Neuronal stem cell (in vitro differentiated cells): ENCODE measurements around the gene TTLL7.
A peak's percentile ranks its signal among the peaks of the same experiment; 100 is the strongest.

Experiments used
- DNase-seq: peaks from one replicate; pipeline ENCODE4 v3.0.0-alpha.2; 2013; ENCODE audit warnings: low spot score
- H2AFZ ChIP-seq: one replicate; pipeline ENCODE4 v1.6.1; 2013; ENCODE audit warnings: mild to moderate bottlenecking, low read length, inconsistent platforms
- H2AK5ac ChIP-seq: 2 replicates; pipeline ENCODE4 v1.6.1; 2013; ENCODE audit warnings: low read depth, mild to moderate bottlenecking, inconsistent platforms, low read length, moderate library complexity, mixed read lengths
- H2BK120ac ChIP-seq: 2 replicates; pipeline ENCODE4 v1.6.1; 2013; ENCODE audit warnings: low read depth, mild to moderate bottlenecking, inconsistent platforms, low read length, moderate library complexity, mixed read lengths
- H2BK12ac ChIP-seq: one replicate; pipeline ENCODE4 v1.6.1; 2013; ENCODE audit warnings: low read length, inconsistent platforms
- H2BK15ac ChIP-seq: 2 replicates; pipeline ENCODE4 v1.6.1; 2013; ENCODE audit warnings: mild to moderate bottlenecking, low read length, inconsistent platforms, mixed read lengths
- H2BK5ac ChIP-seq: one replicate; pipeline ENCODE4 v1.6.1; 2013; ENCODE audit warnings: inconsistent platforms, mild to moderate bottlenecking, low read length, moderate library complexity
- H3K14ac ChIP-seq: one replicate; pipeline ENCODE4 v1.6.1; 2013; ENCODE audit warnings: low read length, inconsistent platforms
- H3K18ac ChIP-seq: 2 replicates; pipeline ENCODE4 v1.6.1; 2013; ENCODE audit warnings: low read length, inconsistent platforms
- H3K23ac ChIP-seq: 2 replicates; pipeline ENCODE4 v1.6.1; 2013; ENCODE audit warnings: low read depth, mild to moderate bottlenecking, mixed read lengths, low read length, inconsistent platforms; ENCODE audit not compliant: poor library complexity
- H3K27ac ChIP-seq: replicated peaks from 3 replicates; pipeline ENCODE4 v1.5.1; 2013; ENCODE audit warnings: low read length, inconsistent platforms
- H3K27me3 ChIP-seq, 3 experiments: 2 replicates each; pipeline ENCODE4 v1.6.1; 2013; ENCODE audit warnings: low read length in 3 of 3, mild to moderate bottlenecking in 2 of 3, inconsistent platforms in 1 of 3, low read depth in 1 of 3, mixed read lengths in 1 of 3, moderate library complexity in 1 of 3; ENCODE audit not compliant: control insufficient read depth in 3 of 3, insufficient read depth in 3 of 3
- H3K36me3 ChIP-seq, 2 donors: replicated peaks in 1 of 2; 2 replicates each; pipeline ENCODE4 v1.6.1; 2013; ENCODE audit warnings: low read length in 2 of 2; ENCODE audit not compliant: control insufficient read depth in 2 of 2, insufficient read depth in 2 of 2
- H3K4ac ChIP-seq: 2 replicates; pipeline ENCODE4 v1.6.1; 2013; ENCODE audit warnings: inconsistent platforms, mild to moderate bottlenecking, low read length, moderate library complexity
- H3K4me1 ChIP-seq, 2 donors: 1 replicate in 1 of 2; 2 replicates in 1 of 2; pipeline ENCODE4 v1.6.1; 2013; ENCODE audit warnings: low read length in 2 of 2, low read depth in 1 of 2; ENCODE audit not compliant: control insufficient read depth in 2 of 2, insufficient read depth in 1 of 2
- H3K4me2 ChIP-seq: one replicate; pipeline ENCODE4 v1.6.1; 2013; ENCODE audit warnings: mild to moderate bottlenecking, low read length, inconsistent platforms; ENCODE audit not compliant: insufficient read depth, poor library complexity, severe bottlenecking
- H3K4me3 ChIP-seq, 2 donors: 2 replicates each; pipeline ENCODE4 v1.5.1; 2013; ENCODE audit warnings: low read length in 2 of 2, mild to moderate bottlenecking in 2 of 2, inconsistent platforms in 1 of 2, moderate library complexity in 1 of 2
- H3K79me1 ChIP-seq: one replicate; pipeline ENCODE4 v1.6.1; 2013; ENCODE audit warnings: low read depth, mild to moderate bottlenecking, inconsistent platforms, low read length, moderate library complexity
- H3K9ac ChIP-seq: one replicate; pipeline ENCODE4 v1.6.1; 2013; ENCODE audit warnings: mild to moderate bottlenecking, low read depth, low read length, inconsistent platforms; ENCODE audit not compliant: poor library complexity
- H3K9me3 ChIP-seq, 2 donors: replicated peaks in 1 of 2; 2 replicates each; pipeline versions ENCODE3 to v1.6.1; 2013; ENCODE audit warnings: low read length in 2 of 2, mild to moderate bottlenecking in 2 of 2, inconsistent platforms in 1 of 2, low read depth in 1 of 2, mixed read lengths in 1 of 2, moderate library complexity in 1 of 2; ENCODE audit not compliant: control insufficient read depth in 2 of 2, insufficient read depth in 1 of 2
- H4K8ac ChIP-seq: one replicate; pipeline ENCODE4 v1.6.1; 2013; ENCODE audit warnings: low read depth, mild to moderate bottlenecking, inconsistent platforms, low read length, moderate library complexity
- H4K91ac ChIP-seq: one replicate; pipeline ENCODE4 v1.6.1; 2013; ENCODE audit warnings: low read length, low read depth, mild to moderate bottlenecking, inconsistent platforms; ENCODE audit not compliant: poor library complexity
- WGBS, 2 donors: extraction: QIAGEN DNeasy Blood & Tissue Kit; methylation state at CpG; one replicate each; pipeline ENCODE4 v1.1.7; 2013; ENCODE audit warnings: missing lambda C conversion rate in 2 of 2, mixed read lengths in 1 of 2; ENCODE audit not compliant: insufficient read length in 2 of 2, insufficient replicate concordance in 1 of 2; ENCODE audit errors: extremely low coverage in 2 of 2; 5-methylcytosine and 5-hydroxymethylcytosine counted together

TTLL7 gene

DNA sequence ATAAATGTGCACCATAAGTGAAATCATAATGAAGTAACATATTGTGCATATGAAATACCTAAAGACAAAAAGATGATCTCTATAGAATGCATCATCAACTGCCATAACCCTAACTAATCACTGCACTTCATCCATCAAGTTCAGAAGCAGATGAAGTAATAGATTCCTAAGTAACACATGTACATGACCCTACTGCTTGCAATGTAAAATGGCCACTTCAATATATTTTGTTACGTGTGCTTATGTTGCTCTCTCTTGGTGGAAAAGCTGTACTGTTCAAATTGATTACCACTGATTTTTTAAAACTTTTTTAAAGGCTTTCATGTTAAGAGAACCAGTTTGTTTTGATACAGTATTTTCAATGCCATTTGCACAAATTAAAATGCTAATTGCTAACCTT is 141.8 kb downstream of the TTLL7 start:
- H2BK5ac ChIP-seq: no peak overlapping the region
- no peak overlapping the region for H3K27ac ChIP-seq
- H3K4ac ChIP-seq: no peak overlapping the region
- no peak overlapping the region for H3K14ac ChIP-seq
- no peak overlapping the region for H3K4me3 ChIP-seq
- no peak overlapping the region for H2AK5ac ChIP-seq
- no peaks in the 10 kb centered on the region for H3K36me3 ChIP-seq
- DNase-seq: no peak
- WGBS, 2 donors: no CpG with 5 or more reads among the region's 1 CpG
- peak overlapping the region; percentile 74 for H2AFZ ChIP-seq
- no peak overlapping the region for H2BK120ac ChIP-seq
- peaks cover 0 to 2% (median 0%) of the 10 kb centered on the region in 3 experiments for H3K27me3 ChIP-seq
- no peak overlapping the region for H2BK15ac ChIP-seq
- H3K79me1 ChIP-seq: no peaks in the 10 kb centered on the region
- H4K8ac ChIP-seq: no peak overlapping the region
- H4K91ac ChIP-seq: no peak overlapping the region
- H3K4me1 ChIP-seq: peaks cover 0 to 2% of the 10 kb centered on the region in 2 donors
- no peak overlapping the region for H3K23ac ChIP-seq
- H3K9ac ChIP-seq: no peak overlapping the region
- H3K9me3 ChIP-seq: peaks cover 2 to 3% of the 10 kb centered on the region in 2 donors
- H2BK12ac ChIP-seq: no peak overlapping the region
- no peak overlapping the region for H3K18ac ChIP-seq
- no peak overlapping the region for H3K4me2 ChIP-seq

DNA sequence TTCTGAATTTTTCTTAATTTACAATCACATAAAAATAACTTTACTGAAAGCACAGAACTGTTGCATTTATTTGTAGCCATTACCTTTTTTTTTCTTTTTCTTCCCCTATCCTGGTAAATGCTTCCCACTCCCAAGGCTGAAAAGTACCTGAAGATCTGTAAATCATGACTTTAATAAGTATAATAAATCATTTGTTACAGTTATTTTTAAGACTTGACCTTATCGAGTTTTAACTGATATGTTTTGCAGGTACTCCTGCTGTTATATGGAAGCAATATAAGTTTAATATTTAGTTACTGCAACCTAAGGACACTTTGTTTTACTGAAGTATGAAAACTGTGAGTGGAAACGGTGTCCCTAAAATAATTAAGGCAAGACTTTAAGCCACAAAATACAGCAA is 142.6 kb downstream of the TTLL7 start:
- no peaks in the 10 kb centered on the region for H3K36me3 ChIP-seq
- no peak overlapping the region for H2BK120ac ChIP-seq
- H3K9me3 ChIP-seq: peaks cover 2 to 3% of the 10 kb centered on the region in 2 donors
- no peak overlapping the region for H3K23ac ChIP-seq
- no peak overlapping the region for H3K9ac ChIP-seq
- no peak for DNase-seq
- H2BK15ac ChIP-seq: no peak overlapping the region
- H4K91ac ChIP-seq: no peak overlapping the region
- H4K8ac ChIP-seq: no peak overlapping the region
- H2BK5ac ChIP-seq: no peak overlapping the region
- H3K4me1 ChIP-seq: peaks cover 0 to 2% of the 10 kb centered on the region in 2 donors
- peak overlapping the region; percentile 74 for H2AFZ ChIP-seq
- no peak overlapping the region for H3K4ac ChIP-seq
- WGBS, 2 donors: no CpG with 5 or more reads among the region's 2 CpGs
- no peak overlapping the region for H2AK5ac ChIP-seq
- H2BK12ac ChIP-seq: no peak overlapping the region
- no peak overlapping the region for H3K18ac ChIP-seq
- no peaks in the 10 kb centered on the region for H3K79me1 ChIP-seq
- H3K27ac ChIP-seq: no peak overlapping the region
- peaks cover 0 to 2% (median 0%) of the 10 kb centered on the region in 3 experiments for H3K27me3 ChIP-seq
- H3K4me2 ChIP-seq: no peak overlapping the region
- no peak overlapping the region for H3K14ac ChIP-seq
- no peak overlapping the region for H3K4me3 ChIP-seq

DNA sequence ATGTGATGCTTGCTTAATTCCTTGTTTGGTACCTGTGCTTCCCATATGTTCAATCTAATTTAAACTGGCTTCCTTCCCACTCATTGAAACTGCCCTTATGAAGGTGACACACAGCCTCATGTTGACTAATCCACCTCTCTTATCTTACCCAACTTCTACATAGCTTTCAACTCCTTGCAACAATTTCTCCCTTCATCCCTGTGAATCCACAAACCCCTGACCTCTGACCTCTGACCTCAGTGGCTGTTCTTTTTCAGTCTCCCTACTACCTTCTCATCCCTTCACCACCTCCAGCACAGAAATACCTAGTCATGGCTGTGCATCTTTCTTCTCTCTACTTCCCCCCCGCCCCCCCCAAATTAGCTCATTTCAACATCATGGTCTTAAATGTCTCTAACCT is 144.5 kb downstream of the TTLL7 start:
- H3K4ac ChIP-seq: no peak overlapping the region
- H2BK120ac ChIP-seq: no peak overlapping the region
- peaks cover 0 to 2% of the 10 kb centered on the region in 2 donors for H3K4me1 ChIP-seq
- H3K4me3 ChIP-seq: no peak overlapping the region
- no peaks in the 10 kb centered on the region for H3K79me1 ChIP-seq
- no peak overlapping the region for H3K4me2 ChIP-seq
- no peak overlapping the region for H3K27ac ChIP-seq
- no peaks in the 10 kb centered on the region for H3K27me3 ChIP-seq
- no peak for DNase-seq
- no peak overlapping the region for H3K23ac ChIP-seq
- no peak overlapping the region for H2BK12ac ChIP-seq
- H4K91ac ChIP-seq: no peak overlapping the region
- no peak overlapping the region for H2BK15ac ChIP-seq
- no peak overlapping the region for H3K14ac ChIP-seq
- WGBS, 2 donors: no CpG with 5 or more reads among the region's 1 CpG
- H3K9me3 ChIP-seq: peaks cover 2 to 3% of the 10 kb centered on the region in 2 donors
- H2AFZ ChIP-seq: no peak overlapping the region
- H3K36me3 ChIP-seq: no peaks in the 10 kb centered on the region
- no peak overlapping the region for H2AK5ac ChIP-seq
- H3K18ac ChIP-seq: no peak overlapping the region
- H2BK5ac ChIP-seq: no peak overlapping the region
- H4K8ac ChIP-seq: no peak overlapping the region
- H3K9ac ChIP-seq: no peak overlapping the region

DNA sequence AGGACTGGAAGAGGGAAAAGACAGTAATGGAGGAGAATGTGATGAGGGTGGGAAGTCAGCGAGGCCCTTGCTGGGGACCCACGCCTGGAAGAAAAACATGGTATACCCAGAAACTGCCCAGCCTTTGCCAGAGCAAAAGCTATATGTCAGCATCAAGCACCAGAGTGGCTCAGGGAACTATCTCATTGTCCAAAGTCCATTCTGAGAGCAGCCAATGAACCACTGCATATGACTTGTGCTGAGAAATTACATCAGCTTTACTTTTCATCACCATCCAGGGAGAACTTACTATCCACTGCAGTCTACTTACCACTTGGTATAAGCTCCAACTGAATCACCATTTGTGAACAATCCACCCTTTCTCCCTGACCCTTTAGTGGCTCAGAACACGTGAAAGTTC is 148.1 kb downstream of the TTLL7 start:
- Histone ChIP-seq H3K27ac (no peak overlapping the region), H3K9me3 (peaks cover 2 to 3% of the 10 kb centered on the region in 2 donors), H2BK12ac (no peak overlapping the region), H2BK5ac (no peak overlapping the region), H3K4me1 (no peaks in the 10 kb centered on the region), H3K4me3 (no peak overlapping the region), H3K18ac (no peak overlapping the region), H3K79me1 (no peaks in the 10 kb centered on the region), H3K4ac (no peak overlapping the region), H2AK5ac (no peak overlapping the region), H4K8ac (no peak overlapping the region), H3K14ac (no peak overlapping the region), H3K23ac (no peak overlapping the region), H2AFZ (peak overlapping the region; percentile 48), H3K4me2 (no peak overlapping the region), H3K9ac (no peak overlapping the region), H2BK120ac (no peak overlapping the region), H4K91ac (no peak overlapping the region), H3K27me3 (no peaks in the 10 kb centered on the region), H3K36me3 (no peaks in the 10 kb centered on the region), H2BK15ac (no peak overlapping the region)
- DNase-seq: no peak
- WGBS, 2 donors: no CpG with 5 or more reads among the region's 3 CpGs
